ENCODE measurements around the gene CYP19A1. TPM values are rescaled to one million over a fixed set of nuclear protein-coding genes. Genes with fewer than 3 reads are reported as not detected.

Gene CYP19A1
- polyA plus RNA-seq, 1 donor = 0.62 TPM

DNA sequence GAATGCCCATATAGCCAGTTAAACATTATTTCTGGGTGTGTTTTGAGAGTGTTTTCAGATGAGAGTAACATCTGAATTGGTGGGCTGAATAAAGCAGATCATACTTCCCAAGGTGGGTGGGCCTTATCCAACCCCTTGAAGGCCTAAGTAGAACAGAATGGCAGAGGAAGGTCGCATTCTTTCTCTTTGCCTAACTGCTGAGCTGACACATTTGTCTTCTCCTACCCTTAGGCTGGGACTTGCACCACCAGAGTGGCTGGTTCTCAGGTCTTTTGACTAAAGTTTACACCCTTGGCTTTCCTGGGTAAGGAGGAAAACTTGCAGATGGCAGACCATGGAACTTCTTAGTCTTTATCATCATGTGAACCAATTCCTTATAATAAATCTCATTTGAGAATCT is 157.9 kb downstream of the CYP19A1 start:
- DNase-seq = no peak

DNA sequence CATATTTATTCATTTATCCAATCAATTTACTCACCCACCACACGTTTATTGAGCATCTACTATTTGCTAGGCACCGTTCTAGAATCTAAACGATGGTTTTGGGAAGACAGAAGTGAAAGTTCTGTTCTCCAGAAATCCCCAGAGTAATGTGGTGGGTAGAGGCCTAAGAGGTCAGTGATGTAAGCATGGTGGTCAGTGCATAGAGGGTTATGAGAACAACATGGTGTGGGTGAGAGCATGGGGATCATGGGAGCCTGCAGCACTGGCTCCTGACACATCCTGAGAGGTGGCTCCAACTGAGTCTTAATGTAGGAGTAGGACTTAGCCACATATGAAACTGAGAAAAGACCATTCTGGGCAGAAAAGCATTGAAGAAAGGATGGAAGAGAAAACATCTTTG is 158.4 kb downstream of the CYP19A1 start:
- DNase-seq = no peak

DNA sequence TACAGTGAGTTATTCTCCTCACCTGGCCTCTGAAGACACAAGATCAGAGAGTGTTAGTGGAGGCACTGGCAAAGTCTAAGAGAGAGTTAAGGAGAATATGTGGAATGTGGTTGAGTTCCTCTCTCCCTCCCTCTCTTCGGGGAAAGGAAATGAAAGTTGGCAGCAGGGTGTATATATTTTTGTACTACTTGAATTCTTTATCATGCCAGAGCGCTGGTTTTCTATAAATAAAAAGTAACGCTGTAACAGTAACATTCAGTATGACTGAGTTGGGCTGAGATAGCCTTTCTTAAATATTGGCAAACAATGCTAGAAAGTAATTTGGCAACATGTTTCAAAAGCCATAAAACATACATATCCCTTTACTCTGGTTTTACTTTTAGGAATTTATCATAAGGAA is 166.2 kb downstream of the CYP19A1 start:
- peak; percentile 48 for DNase-seq

DNA sequence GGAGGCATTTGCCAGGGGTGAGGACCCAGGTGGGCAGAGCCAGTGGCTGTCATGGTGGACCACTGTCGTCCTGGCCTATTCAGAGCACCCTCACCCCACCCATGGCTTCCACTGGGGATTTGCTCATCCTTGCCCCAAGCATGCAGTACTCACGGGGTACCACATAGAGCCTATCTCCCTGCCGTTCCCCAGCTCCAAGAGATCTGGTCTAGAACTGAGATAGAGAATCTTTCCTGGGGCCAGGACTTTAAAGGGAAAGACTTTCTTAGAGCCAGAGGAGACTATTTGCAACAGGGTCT is 166.8 kb downstream of the CYP19A1 start:
- DNase-seq = no peak

DNA sequence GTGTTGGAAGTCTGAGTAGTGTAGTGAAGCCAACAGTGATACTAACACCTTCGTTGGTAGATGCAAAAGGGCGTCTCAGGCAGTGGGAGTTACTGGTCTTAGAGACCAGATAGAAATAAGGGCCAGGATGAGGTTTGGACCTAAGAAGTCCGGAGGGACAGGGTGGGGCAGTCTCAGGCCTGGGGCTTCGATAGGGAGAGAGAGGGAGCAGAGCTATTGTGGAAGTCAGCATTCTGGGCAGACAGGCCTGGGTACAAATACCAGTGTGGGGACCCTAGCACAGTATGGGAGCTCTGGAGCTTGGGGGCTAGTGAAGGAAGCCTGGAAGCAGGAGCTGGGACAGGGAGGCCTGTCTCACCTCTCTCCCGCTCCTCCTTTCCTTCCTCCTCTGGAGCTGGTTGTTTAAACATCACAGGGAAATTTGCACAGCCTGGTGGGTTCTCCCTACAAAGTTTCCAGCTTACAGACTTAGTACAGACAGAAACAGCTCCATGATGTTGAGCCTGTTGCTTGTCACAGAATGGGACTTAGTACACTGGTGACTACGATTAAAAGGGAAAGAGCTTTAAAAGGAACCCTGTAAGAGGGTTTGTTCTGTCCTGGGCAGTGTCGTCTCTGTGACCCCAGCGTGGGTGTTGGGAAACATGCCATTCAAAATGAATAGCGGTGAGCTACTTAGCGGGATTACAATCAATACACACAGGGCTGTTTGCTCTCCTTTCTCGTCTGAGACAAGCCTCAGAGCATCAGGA is 167.3 kb downstream of the CYP19A1 start:
- no peak for DNase-seq

DNA sequence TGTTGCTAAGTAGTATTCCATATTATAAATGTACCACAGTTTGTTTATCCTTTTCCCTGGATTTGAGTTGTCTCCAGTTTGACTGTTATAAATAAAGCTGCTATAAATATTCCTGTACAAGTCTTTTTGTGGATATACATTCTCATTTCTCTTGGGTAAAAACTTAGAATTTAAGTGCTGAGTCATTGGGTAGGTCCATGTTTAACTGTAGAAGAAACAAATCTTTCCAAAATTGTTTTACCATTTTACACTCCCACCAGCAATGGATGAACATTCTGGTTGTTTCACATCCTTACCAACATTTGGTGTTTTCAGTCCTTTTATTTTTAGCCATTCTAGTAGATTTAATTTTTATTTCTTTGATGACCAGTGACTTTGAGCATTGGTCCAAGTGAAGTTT is 169.7 kb downstream of the CYP19A1 start:
- no peak for DNase-seq

DNA sequence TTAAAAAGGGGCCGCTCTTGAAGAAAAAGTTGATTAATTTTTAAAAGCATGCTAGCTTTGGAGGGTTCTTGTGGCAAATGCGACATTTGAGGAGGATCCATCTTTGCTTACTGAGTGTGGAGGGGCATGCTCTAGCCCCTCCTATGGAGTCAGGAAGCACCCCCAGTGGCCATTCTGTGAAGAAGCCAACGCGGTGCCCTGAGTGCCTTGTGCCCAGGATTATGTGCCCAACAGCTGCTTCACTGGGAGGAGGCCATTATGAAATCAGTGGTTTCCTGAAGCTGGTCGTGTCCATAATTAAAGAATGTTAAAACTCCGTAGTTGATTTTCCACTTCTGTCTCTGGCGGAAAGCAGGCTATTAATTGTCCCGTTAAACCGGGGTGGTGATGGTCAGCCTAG is 174.6 kb downstream of the CYP19A1 start:
- DNase-seq = no peak

DNA sequence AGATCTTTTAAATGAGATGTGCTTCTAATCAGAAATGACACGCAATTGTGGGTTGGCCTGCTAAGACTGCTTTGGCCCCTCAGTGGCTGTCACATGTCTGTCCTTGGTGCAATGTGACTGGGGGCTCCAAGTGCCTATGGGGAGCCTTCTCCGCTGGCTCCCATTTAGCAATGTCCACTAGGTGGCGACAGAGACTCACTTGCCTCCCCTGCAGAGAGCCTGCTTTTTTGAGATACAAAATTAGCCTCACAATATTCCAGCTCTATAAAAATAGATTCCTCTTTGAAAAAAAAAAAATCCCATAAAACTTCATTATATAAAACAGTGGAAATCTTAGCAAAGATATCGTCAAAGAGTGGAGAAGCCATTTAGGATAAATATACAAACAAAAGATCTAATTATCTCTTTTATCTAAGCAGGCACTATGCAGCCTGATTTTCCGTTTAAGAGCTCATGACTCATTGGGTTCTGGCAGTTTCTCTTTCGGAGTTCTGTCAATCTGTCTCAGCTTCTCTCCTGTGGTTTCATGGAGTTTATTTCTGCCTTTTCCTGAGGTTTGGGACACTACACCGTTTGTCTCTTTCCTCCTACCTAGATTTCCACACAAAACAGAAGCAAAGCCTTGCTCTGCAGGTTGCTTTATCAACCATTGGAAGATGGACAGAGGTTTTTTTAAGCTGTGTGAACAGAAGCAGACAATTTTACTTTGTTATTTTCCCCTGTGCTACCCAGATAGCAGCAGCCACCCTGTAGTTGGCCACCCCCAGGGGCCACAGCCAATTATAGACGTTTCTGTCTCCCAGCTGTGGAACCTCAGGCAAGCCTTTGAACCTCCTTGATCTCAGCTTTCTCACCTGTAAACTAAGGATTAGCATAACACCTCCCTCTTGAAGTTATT is 175.3 kb downstream of the CYP19A1 start:
- DNase-seq = peak; percentile 77

DNA sequence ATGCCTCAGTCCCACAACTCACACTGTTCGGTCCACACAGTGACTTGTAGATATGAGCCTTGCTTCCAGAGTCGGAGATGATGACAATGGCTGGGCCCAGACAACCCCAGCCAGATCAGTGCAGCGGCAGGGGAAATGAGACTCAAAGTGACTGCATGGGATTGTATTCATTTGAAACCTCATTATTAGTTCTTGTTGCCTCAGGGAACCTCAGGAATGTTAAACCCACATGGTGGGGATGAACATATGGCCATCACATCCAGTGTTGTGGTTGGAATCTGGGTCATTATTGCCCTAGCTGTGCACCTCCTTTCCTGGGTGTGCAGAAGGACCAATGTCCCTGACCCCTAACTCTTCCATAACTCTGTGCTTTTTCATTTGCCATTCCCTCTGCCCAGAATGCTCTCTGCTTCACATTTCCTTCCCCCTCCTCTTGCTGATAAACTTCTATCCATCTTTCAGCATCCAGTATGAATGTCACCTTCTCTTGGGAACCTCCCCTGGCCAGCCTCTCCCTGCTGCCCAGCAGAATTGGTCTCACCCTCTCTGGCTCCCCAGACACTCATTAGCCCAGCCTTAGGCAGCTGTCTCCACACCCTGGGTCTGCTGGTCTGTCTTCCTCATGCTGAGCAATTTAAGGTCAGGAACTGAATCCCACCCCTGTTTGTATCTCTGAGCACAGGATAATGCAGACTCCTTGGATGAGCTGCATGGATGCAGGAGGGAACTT is 176.7 kb downstream of the CYP19A1 start:
- no peak for DNase-seq

DNA sequence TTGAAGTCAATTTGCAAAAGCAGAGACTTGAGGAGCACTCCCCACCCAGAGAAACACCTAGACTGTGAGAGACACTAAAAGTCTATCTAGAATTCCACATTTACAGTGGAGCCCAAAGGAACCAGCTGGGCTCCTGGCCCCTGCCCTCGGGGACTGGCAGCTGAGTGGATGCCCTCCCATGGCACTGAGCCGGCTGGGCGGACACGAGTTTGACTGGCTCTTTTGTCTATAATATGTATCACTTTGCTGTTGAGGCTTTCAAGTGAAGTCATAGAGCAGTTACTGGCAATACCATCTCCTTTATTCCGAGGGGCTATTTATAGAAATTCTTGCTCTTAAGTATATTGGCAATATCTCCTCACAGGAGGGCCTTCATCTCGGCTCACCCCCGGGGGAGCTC is 177.9 kb downstream of the CYP19A1 start:
- DNase-seq = no peak

Other genes with a start within 250 kb of the CYP19A1 start
- 1.5 TPM for gene TNFAIP8L3, start 243.7 kb downstream of the CYP19A1 start, polyA plus RNA-seq (ENCODE audit: insufficient read length)
- gene GLDN, start 3.1 kb upstream of the CYP19A1 start, polyA plus RNA-seq (ENCODE audit: insufficient read length) = 0.34 TPM

All from hindlimb muscle (tissue), 1 donor.